Liver (tissue), 9 donors: ENCODE data around the gene CDC42. TPM values are rescaled to one million over a fixed set of nuclear protein-coding genes. Genes with fewer than 3 reads are reported as not detected.

Experiments used
- DNase-seq: peaks from one replicate; pipeline ENCODE4 v3.0.0-alpha.2; 2017; ENCODE audit warnings: low spot score
- H3K27ac ChIP-seq, 2 donors: one replicate each; pipeline ENCODE4 v1.7.0; 2013; ENCODE audit warnings: inconsistent platforms in 2 of 2, low read length in 2 of 2, control low read depth in 1 of 2, low read depth in 1 of 2, mild to moderate bottlenecking in 1 of 2
- H3K27me3 ChIP-seq, 4 donors: one replicate each; pipeline versions ENCODE4 v1.6.1 to v1.7.0; 2013; ENCODE audit warnings: low read length in 3 of 4, inconsistent platforms in 1 of 4, mild to moderate bottlenecking in 1 of 4, moderate library complexity in 1 of 4; ENCODE audit not compliant: control insufficient read depth in 4 of 4, insufficient read depth in 4 of 4
- H3K36me3 ChIP-seq, 4 donors: one replicate each; pipeline versions ENCODE4 v1.6.1 to v1.7.0; 2013; ENCODE audit warnings: low read length in 3 of 4, mild to moderate bottlenecking in 3 of 4, low read depth in 1 of 4, moderate library complexity in 1 of 4; ENCODE audit not compliant: control insufficient read depth in 4 of 4, insufficient read depth in 3 of 4
- H3K4me1 ChIP-seq, 4 donors: one replicate each; pipeline versions ENCODE4 v1.6.1 to v1.7.0; 2013; ENCODE audit warnings: low read length in 3 of 4, mild to moderate bottlenecking in 3 of 4, moderate library complexity in 1 of 4; ENCODE audit not compliant: control insufficient read depth in 4 of 4, insufficient read depth in 4 of 4
- H3K4me3 ChIP-seq, 3 donors: one replicate each; pipeline versions ENCODE4 v1.6.1 to v1.7.0; 2013; ENCODE audit warnings: low read length in 3 of 3, control low read depth in 1 of 3, low read depth in 1 of 3, mild to moderate bottlenecking in 1 of 3
- H3K9ac ChIP-seq, 2 donors: one replicate each; pipeline ENCODE4 v1.7.0; 2013; ENCODE audit warnings: low read length in 2 of 2, mild to moderate bottlenecking in 2 of 2, moderate library complexity in 2 of 2, control low read depth in 1 of 2, low read depth in 1 of 2
- H3K9me3 ChIP-seq, 4 donors: one replicate each; pipeline versions ENCODE4 v1.6.1 to v1.7.0; 2013; ENCODE audit warnings: low read length in 3 of 4; ENCODE audit not compliant: control insufficient read depth in 4 of 4
- ATF3 ChIP-seq: IDR thresholded peaks from 2 replicates; pipeline ENCODE4 v1.6.1; 2016; ENCODE audit warnings: antibody characterized with exemption
- CTCF ChIP-seq: fragments of 150-350 bp; IDR thresholded peaks from 2 replicates; pipeline ENCODE4 v1.5.1; 2017; ENCODE audit warnings: improper control_type of control experiment, low read depth, low read length; ENCODE audit not compliant: missing input control
- FOXA1 ChIP-seq: IDR thresholded peaks from 2 replicates; pipeline ENCODE4 v1.6.1; 2016; ENCODE audit warnings: antibody characterized with exemption
- FOXA2 ChIP-seq: IDR thresholded peaks from 2 replicates; pipeline ENCODE4 v1.6.1; 2016; ENCODE audit warnings: antibody characterized with exemption
- HNF4A ChIP-seq, 2 donors: conservative IDR thresholded peaks; 2 replicates each; pipeline ENCODE4 v1.6.1; 2016; ENCODE audit warnings: antibody characterized with exemption in 2 of 2, mild to moderate bottlenecking in 2 of 2
- HNF4G ChIP-seq: IDR thresholded peaks from 2 replicates; pipeline ENCODE4 v1.6.1; 2016; ENCODE audit warnings: antibody characterized with exemption
- JUND ChIP-seq, 2 donors: IDR thresholded peaks; 2 replicates each; pipeline ENCODE4 v1.6.1; 2016; ENCODE audit warnings: antibody characterized with exemption in 2 of 2
- NR2F2 ChIP-seq: IDR thresholded peaks from 2 replicates; pipeline ENCODE4 v1.6.1; 2016; ENCODE audit warnings: antibody characterized with exemption
- RAD21 ChIP-seq, 2 donors: IDR thresholded peaks; 2 replicates each; pipeline ENCODE4 v1.6.1; 2016; ENCODE audit warnings: antibody characterized with exemption in 2 of 2, mild to moderate bottlenecking in 2 of 2
- RXRA ChIP-seq, 2 donors: IDR thresholded peaks; 2 replicates each; pipeline ENCODE4 v1.6.1; 2017 to 2018; ENCODE audit warnings: antibody characterized with exemption in 2 of 2, mild to moderate bottlenecking in 1 of 2
- SP1 ChIP-seq: IDR thresholded peaks from 2 replicates; pipeline ENCODE4 v1.6.1; 2018; ENCODE audit warnings: antibody characterized with exemption, mild to moderate bottlenecking
- TAF1 ChIP-seq: conservative IDR thresholded peaks from 2 replicates; pipeline ENCODE4 v1.6.1; 2016; ENCODE audit warnings: antibody characterized with exemption, mild to moderate bottlenecking
- ZBTB33 ChIP-seq: IDR thresholded peaks from 2 replicates; pipeline ENCODE4 v1.6.1; 2016; ENCODE audit warnings: antibody characterized with exemption
- WGBS: extraction: QIAGEN DNeasy Blood & Tissue Kit; methylation state at CpG from one replicate; pipeline ENCODE4 v1.1.7; 2013; 5-methylcytosine and 5-hydroxymethylcytosine counted together
- polyA plus RNA-seq, 2 donors: library from polyadenylated mRNA; stranded (reverse) in 1 of 2; unstranded in 1 of 2; fragments of 200-250 nt in 1 of 2; fragments of >200 nt in 1 of 2; fragmentation: Nextera tagmentation in 1 of 2; extraction: Ambion mirVana in 1 of 2; gene quantifications; one replicate each; pipeline versions ENCODE4 v1.2.1 to v1.2.3, GENCODE V29; 2013 to 2015
- total RNA-seq, 2 donors: library from RNA; depleted of rRNA; stranded (reverse); fragments of >200 nt; gene quantifications; one replicate each; pipeline ENCODE4 v1.2.3, GENCODE V29; 2014
- donor health status: healthy.
- donor health status: healthy.
- donor health status: healthy.
- donor health status: healthy.
- donor health status: healthy.

Gene CDC42
- total and polyA plus RNA-seq, 4 donors = 40.3 to 140 (median 69.0) TPM

GRCh38 chr1:22129501-22130117 lies 77.1 kb downstream of the CDC42 start:
- DNase-seq = no peak
- H3K4me3 ChIP-seq = no peak overlapping the region
- H3K9ac ChIP-seq = no peak overlapping the region
- peaks cover 0 to 10% (median 1%) of the 10 kb centered on the region in 4 donors for H3K4me1 ChIP-seq
- H3K9me3 ChIP-seq = no peaks in the 10 kb centered on the region
- TF ChIP-seq JUND (IDR thresholded peaks at IDR 0.05) (no peak), RXRA (IDR thresholded peaks at IDR 0.05) (no peak), HNF4A (conservative IDR thresholded peaks at IDR 0.05) (no peak), ZBTB33 (no peak), SP1 (no peak), RAD21 (IDR thresholded peaks at IDR 0.05) (no peak), FOXA1 (no peak), HNF4G (no peak), TAF1 (no peak)
- 92% methylated on average over 29 of the region's 29 CpGs for WGBS
- H3K27me3 ChIP-seq = no peaks in the 10 kb centered on the region
- no peak overlapping the region for H3K27ac ChIP-seq
- no peaks in the 10 kb centered on the region for H3K36me3 ChIP-seq

GRCh38 chr1:22131062-22131461 lies 78.6 kb downstream of the CDC42 start:
- Histone ChIP-seq H3K4me1 (peaks cover 0 to 10% (median 1%) of the 10 kb centered on the region in 4 donors), H3K9ac (no peak overlapping the region), H3K27me3 (no peaks in the 10 kb centered on the region), H3K4me3 (no peak overlapping the region), H3K9me3 (no peaks in the 10 kb centered on the region), H3K27ac (no peak overlapping the region), H3K36me3 (no peaks in the 10 kb centered on the region)
- no peak for DNase-seq
- WGBS = 89% methylated on average over 4 of the region's 4 CpGs
- TF ChIP-seq SP1 = no peak
- TF ChIP-seq ATF3 = no peak
- no peak for TF ChIP-seq ZBTB33
- no peak for TF ChIP-seq HNF4A (conservative IDR thresholded peaks at IDR 0.05)
- TF ChIP-seq HNF4G = no peak

- H3K9ac ChIP-seq = no peak overlapping the region
- no peak overlapping the region for H3K4me3 ChIP-seq
- no peak for TF ChIP-seq SP1
- no peak for TF ChIP-seq RXRA (IDR thresholded peaks at IDR 0.05)
- TF ChIP-seq FOXA2 = no peak
- no peak for TF ChIP-seq FOXA1
- TF ChIP-seq RAD21 (IDR thresholded peaks at IDR 0.05) = peak; percentile 71 to 77
- no peak for TF ChIP-seq NR2F2
- TF ChIP-seq HNF4G = no peak
- TF ChIP-seq CTCF = peak; percentile 51
- H3K27ac ChIP-seq = no peak overlapping the region
- H3K27me3 ChIP-seq = no peaks in the 10 kb centered on the region
- DNase-seq = peak; percentile 73
- no peaks in the 10 kb centered on the region for H3K36me3 ChIP-seq
- peaks cover 0 to 9% (median 1%) of the 10 kb centered on the region in 4 donors for H3K4me1 ChIP-seq
- H3K9me3 ChIP-seq = no peaks in the 10 kb centered on the region
- 19% methylated on average over 10 of the region's 10 CpGs for WGBS
These were observed 79.5 kb downstream of the CDC42 start for GRCh38 chr1:22131875-22132486.
